ENCODE measurements around the gene GABRG3.

The GABRG3 gene

GRCh38 chr15:27025481-27025966, 54.5 kb downstream of the GABRG3 start:
- DNase-seq (ENCODE audit: low read depth) = no peak
- no peak for TF ChIP-seq CTCF (IDR thresholded peaks at IDR 0.05; ENCODE audit: control insufficient read depth, insufficient read depth, low read depth, low read length, missing control alignments)
- no peak overlapping the region for H3K4me3 ChIP-seq (ENCODE audit: control insufficient read depth, low read depth, low read length)

GRCh38 chr15:27027229-27027628, 56.2 kb downstream of the GABRG3 start:
- no peak for TF ChIP-seq CTCF (IDR thresholded peaks at IDR 0.05; ENCODE audit: control insufficient read depth, insufficient read depth, low read depth, low read length, missing control alignments)
- DNase-seq (ENCODE audit: low read depth) = no peak
- H3K4me3 ChIP-seq (ENCODE audit: control insufficient read depth, low read depth, low read length) = no peak overlapping the region

GRCh38 chr15:27028858-27029477, 58.0 kb downstream of the GABRG3 start:
- H3K4me3 ChIP-seq (ENCODE audit: control insufficient read depth, low read depth, low read length) = no peak overlapping the region
- no peak for DNase-seq (ENCODE audit: low read depth)
- TF ChIP-seq CTCF (IDR thresholded peaks at IDR 0.05; ENCODE audit: control insufficient read depth, insufficient read depth, low read depth, low read length, missing control alignments) = no peak

GRCh38 chr15:27036210-27036609, 65.2 kb downstream of the GABRG3 start:
- no peak overlapping the region for H3K4me3 ChIP-seq (ENCODE audit: control insufficient read depth, low read depth, low read length)
- DNase-seq (ENCODE audit: low read depth) = no peak
- no peak for TF ChIP-seq CTCF (IDR thresholded peaks at IDR 0.05; ENCODE audit: control insufficient read depth, insufficient read depth, low read depth, low read length, missing control alignments)

GRCh38 chr15:27037501-27037900, 66.5 kb downstream of the GABRG3 start:
- no peak overlapping the region for H3K4me3 ChIP-seq (ENCODE audit: control insufficient read depth, low read depth, low read length)
- no peak for DNase-seq (ENCODE audit: low read depth)
- no peak for TF ChIP-seq CTCF (IDR thresholded peaks at IDR 0.05; ENCODE audit: control insufficient read depth, insufficient read depth, low read depth, low read length, missing control alignments)

- TF ChIP-seq CTCF (IDR thresholded peaks at IDR 0.05; ENCODE audit: control insufficient read depth, insufficient read depth, low read depth, low read length, missing control alignments) = no peak
- H3K4me3 ChIP-seq (ENCODE audit: control insufficient read depth, low read depth, low read length) = no peak overlapping the region
- no peak for DNase-seq (ENCODE audit: low read depth)
These were observed 68.2 kb downstream of the GABRG3 start for GRCh38 chr15:27039152-27039551.
